Peyer's patch (tissue), 4 donors: ENCODE measurements around the gene TRABD2A.

ENCODE experiments used
- POLR2A ChIP-seq, 2 donors: fragments of 450-650 bp; IDR thresholded peaks; one replicate each; pipeline ENCODE4 v1.5.1; 2017; ENCODE audit warnings: antibody characterized with exemption in 2 of 2, mild to moderate bottlenecking in 2 of 2, moderate library complexity in 2 of 2
- TF ChIP-seq, protein P1 (sequence below), 6 experiments: fragments of 450-650 bp in 4 of 6; fragments of 200-600 bp in 2 of 6; sonication (generic) in 1 of 6; IDR thresholded peaks; one replicate each; pipeline ENCODE4 v1.5.1; 2017 to 2019; ENCODE audit warnings: antibody characterized with exemption in 6 of 6, mild to moderate bottlenecking in 3 of 6, moderate library complexity in 1 of 6

GRCh38 chr2:84829693-84830092, 51.2 kb downstream of the TRABD2A start:
- TF ChIP-seq POLR2A (IDR thresholded peaks at IDR 0.05) = no peak
- TF ChIP-seq, protein P1, sequence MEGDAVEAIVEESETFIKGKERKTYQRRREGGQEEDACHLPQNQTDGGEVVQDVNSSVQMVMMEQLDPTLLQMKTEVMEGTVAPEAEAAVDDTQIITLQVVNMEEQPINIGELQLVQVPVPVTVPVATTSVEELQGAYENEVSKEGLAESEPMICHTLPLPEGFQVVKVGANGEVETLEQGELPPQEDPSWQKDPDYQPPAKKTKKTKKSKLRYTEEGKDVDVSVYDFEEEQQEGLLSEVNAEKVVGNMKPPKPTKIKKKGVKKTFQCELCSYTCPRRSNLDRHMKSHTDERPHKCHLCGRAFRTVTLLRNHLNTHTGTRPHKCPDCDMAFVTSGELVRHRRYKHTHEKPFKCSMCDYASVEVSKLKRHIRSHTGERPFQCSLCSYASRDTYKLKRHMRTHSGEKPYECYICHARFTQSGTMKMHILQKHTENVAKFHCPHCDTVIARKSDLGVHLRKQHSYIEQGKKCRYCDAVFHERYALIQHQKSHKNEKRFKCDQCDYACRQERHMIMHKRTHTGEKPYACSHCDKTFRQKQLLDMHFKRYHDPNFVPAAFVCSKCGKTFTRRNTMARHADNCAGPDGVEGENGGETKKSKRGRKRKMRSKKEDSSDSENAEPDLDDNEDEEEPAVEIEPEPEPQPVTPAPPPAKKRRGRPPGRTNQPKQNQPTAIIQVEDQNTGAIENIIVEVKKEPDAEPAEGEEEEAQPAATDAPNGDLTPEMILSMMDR (IDR thresholded peaks at IDR 0.05) = no peak
